NCI-H446 (cell line): Measurements from ENCODE around the gene IFNAR1.

Source experiments
- DNase-seq, 2 experiments: peaks; one replicate each; lab custom pipeline; 2025; lab: John Stamatoyannopoulos, UW

Gene IFNAR1

GRCh38 chr21:33402001-33402979, 77.5 kb downstream of the IFNAR1 start:
- no peak for DNase-seq

GRCh38 chr21:33403128-33403785, 78.5 kb downstream of the IFNAR1 start, which contains the start of gene IFNGR2:
IFNGR2 (plus strand) TSS chr21:33403413; CDS start chr21:33403544, 131 bp downstream.
- DNase-seq: peak in 1 of 2 experiments; percentile 56

DNA sequence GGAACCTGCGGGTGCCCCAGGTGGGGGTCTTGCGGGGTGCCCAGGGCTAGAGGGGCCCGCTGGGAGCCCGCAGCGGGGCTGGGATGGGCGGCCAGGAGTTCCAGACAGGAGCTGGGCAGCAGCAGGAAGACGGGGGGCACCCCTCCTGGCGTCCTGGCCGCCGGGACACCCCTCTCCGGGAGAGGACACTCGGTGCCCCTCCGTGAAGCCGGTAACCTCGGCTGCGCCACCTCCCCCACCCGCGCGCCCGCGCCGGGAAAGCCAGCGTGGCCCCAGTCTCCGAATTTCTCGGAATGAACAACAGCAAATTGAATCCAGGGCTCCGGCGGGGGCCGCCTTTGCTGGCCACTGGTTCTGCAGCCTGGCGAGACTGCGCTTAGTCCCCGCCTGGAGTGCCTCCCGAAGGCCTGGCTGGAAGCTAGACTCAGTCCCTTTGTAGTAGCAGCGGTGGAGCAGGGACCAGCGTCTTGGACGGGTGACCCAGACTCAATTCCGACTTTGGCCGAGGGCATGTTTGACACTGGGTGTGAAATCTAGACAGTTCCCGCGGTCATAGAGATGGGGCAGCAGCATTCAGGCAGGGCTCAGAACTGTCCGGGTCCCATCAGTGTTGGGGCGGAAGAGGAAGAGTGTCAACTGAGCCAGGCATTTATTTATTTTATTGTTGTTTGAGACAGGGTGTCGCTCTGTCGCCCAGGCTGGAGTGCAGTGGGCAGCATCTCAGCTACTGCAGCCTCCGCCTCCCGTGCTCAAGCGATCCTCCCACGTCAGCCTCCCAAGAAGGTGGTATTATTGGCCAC, 79.2 kb downstream of the IFNAR1 start:
- peak in 1 of 2 experiments; percentile 30 for DNase-seq

GRCh38 chr21:33406493-33406892, 81.7 kb downstream of the IFNAR1 start:
- no peak for DNase-seq
